ENCODE measurements around the gene ITPR2.

GRCh38 chr12:26566675-26567074, 266.3 kb downstream of the ITPR2 start:
- TF ChIP-seq EZH2 (IDR thresholded peaks at IDR 0.05; ENCODE audit: insufficient read depth, poor library complexity, severe bottlenecking) (no peak), EZH2phosphoT487 (IDR thresholded peaks at IDR 0.05; ENCODE audit: insufficient read depth, low read depth) (no peak)
